Endothelial cell (in vitro differentiated cells): Measurements from ENCODE around the gene MYOM3. TPM values are rescaled to one million over a fixed set of nuclear protein-coding genes. Genes with fewer than 3 reads are reported as not detected.
A peak's percentile ranks its signal among the peaks of the same experiment; 100 is the strongest.

Experiments
- DNase-seq: peaks from one replicate; pipeline ENCODE4 v3.0.0; 2021; ENCODE audit warnings: low spot score
- H3K27ac Mint-ChIP-seq: one replicate; pipeline ENCODE4 v1.8.0; 2021; ENCODE audit warnings: mixed read lengths, inconsistent platforms; ENCODE audit not compliant: unreplicated experiment
- H3K27me3 Mint-ChIP-seq: one replicate; pipeline ENCODE4 v1.8.0; 2021; ENCODE audit warnings: mild to moderate bottlenecking, moderate library complexity, mixed read lengths, inconsistent platforms; ENCODE audit not compliant: unreplicated experiment
- H3K36me3 Mint-ChIP-seq: one replicate; pipeline ENCODE4 v1.8.0; 2021; ENCODE audit warnings: mild to moderate bottlenecking, low read depth, mixed read lengths, inconsistent platforms; ENCODE audit not compliant: unreplicated experiment
- H3K4me1 Mint-ChIP-seq: one replicate; pipeline ENCODE4 v1.8.0; 2021; ENCODE audit warnings: mild to moderate bottlenecking, mixed read lengths, inconsistent platforms; ENCODE audit not compliant: unreplicated experiment
- H3K4me3 Mint-ChIP-seq: one replicate; pipeline ENCODE4 v1.8.0; 2021; ENCODE audit warnings: mild to moderate bottlenecking, mixed read lengths, inconsistent platforms; ENCODE audit not compliant: unreplicated experiment
- H3K9me3 Mint-ChIP-seq: one replicate; pipeline ENCODE4 v1.8.0; 2021; ENCODE audit warnings: mixed read lengths, inconsistent platforms; ENCODE audit not compliant: unreplicated experiment
- CTCF ChIP-seq: fragments of 200-600 bp; sonication (generic); IDR thresholded peaks from one replicate; pipeline ENCODE4 v1.5.0; 2021; ENCODE audit warnings: antibody characterized with exemption; ENCODE audit not compliant: unreplicated experiment
- total RNA-seq: library from RNA; stranded (reverse); fragmentation: NEBNext Ultra II Directional; extraction: Animal tissue kit (Norgen Biotek cat#: 25700); gene quantifications from one replicate; pipeline ENCODE4 v1.2.1, GENCODE V29; 2021; ENCODE audit not compliant: unreplicated experiment

The MYOM3 gene
- total RNA-seq, 1 donor from 2014 or later: 0.59 TPM

- Mint-ChIP-seq H3K27me3 (peaks cover 4% of the 10 kb centered on the region), H3K4me3 (no peak overlapping the region), H3K27ac (peak overlapping the region; percentile 31), H3K4me1 (peaks cover 6% of the 10 kb centered on the region), H3K9me3 (no peaks in the 10 kb centered on the region), H3K36me3 (no peaks in the 10 kb centered on the region)
- no peak for TF ChIP-seq CTCF
- DNase-seq: no peak
Measured at GRCh38 chr1:24139222-24139489, 27.2 kb upstream of the MYOM3 start.

GRCh38 chr1:24138476-24139221 lies 26.7 kb upstream of the MYOM3 start:
- H3K36me3 Mint-ChIP-seq: no peaks in the 10 kb centered on the region
- no peaks in the 10 kb centered on the region for H3K9me3 Mint-ChIP-seq
- H3K4me1 Mint-ChIP-seq: peaks cover 1% of the 10 kb centered on the region
- DNase-seq: no peak
- H3K27me3 Mint-ChIP-seq: peaks cover 5% of the 10 kb centered on the region
- no peak for TF ChIP-seq CTCF
- H3K4me3 Mint-ChIP-seq: no peak overlapping the region
- peak overlapping the region; percentile 31 for H3K27ac Mint-ChIP-seq

GRCh38 chr1:24136956-24137539 lies 25.1 kb upstream of the MYOM3 start:
- Mint-ChIP-seq H3K27me3 (peaks cover 5% of the 10 kb centered on the region), H3K36me3 (no peaks in the 10 kb centered on the region), H3K4me3 (no peak overlapping the region), H3K4me1 (no peaks in the 10 kb centered on the region), H3K27ac (no peak overlapping the region), H3K9me3 (no peaks in the 10 kb centered on the region)
- no peak for DNase-seq
- no peak for TF ChIP-seq CTCF

DNA sequence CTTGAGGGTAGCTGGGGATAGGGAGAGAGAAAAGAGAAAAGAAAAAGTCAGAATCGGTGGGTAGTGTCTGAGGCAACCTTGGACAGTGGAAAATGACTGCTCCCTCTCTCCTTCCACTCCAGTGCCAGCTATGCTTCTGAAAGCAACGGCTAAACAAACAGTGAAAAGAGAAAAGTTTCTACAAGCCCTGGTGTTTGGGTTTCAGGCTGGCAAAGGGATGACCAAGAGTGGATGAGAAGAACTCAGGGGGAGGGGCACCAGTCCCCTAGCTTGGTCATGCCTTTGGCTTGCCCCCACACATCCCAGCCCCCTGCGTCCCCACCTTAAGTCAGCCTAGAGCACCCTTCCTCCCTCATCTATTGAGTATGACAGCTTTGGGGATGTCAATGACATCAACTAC lies 22.4 kb upstream of the MYOM3 start:
- H3K36me3 Mint-ChIP-seq: no peaks in the 10 kb centered on the region
- no peak for TF ChIP-seq CTCF
- H3K27ac Mint-ChIP-seq: no peak overlapping the region
- no peaks in the 10 kb centered on the region for H3K4me1 Mint-ChIP-seq
- peaks cover 5% of the 10 kb centered on the region for H3K27me3 Mint-ChIP-seq
- DNase-seq: no peak
- no peaks in the 10 kb centered on the region for H3K9me3 Mint-ChIP-seq
- H3K4me3 Mint-ChIP-seq: no peak overlapping the region

- H3K4me3 Mint-ChIP-seq: no peak overlapping the region
- no peak for DNase-seq
- no peak for TF ChIP-seq CTCF
- H3K9me3 Mint-ChIP-seq: no peaks in the 10 kb centered on the region
- no peaks in the 10 kb centered on the region for H3K36me3 Mint-ChIP-seq
- peaks cover 5% of the 10 kb centered on the region for H3K27me3 Mint-ChIP-seq
- H3K27ac Mint-ChIP-seq: no peak overlapping the region
- no peaks in the 10 kb centered on the region for H3K4me1 Mint-ChIP-seq
Measured at GRCh38 chr1:24133819-24134218, 21.9 kb upstream of the MYOM3 start.
